ENCODE data around the gene ATP5MC2.
"Not testable (repeated sequence)": the region's sequence is repeated elsewhere in the genome, so short reads cannot be mapped to it uniquely, and the experiment has no call there.

Gene ATP5MC2

DNA sequence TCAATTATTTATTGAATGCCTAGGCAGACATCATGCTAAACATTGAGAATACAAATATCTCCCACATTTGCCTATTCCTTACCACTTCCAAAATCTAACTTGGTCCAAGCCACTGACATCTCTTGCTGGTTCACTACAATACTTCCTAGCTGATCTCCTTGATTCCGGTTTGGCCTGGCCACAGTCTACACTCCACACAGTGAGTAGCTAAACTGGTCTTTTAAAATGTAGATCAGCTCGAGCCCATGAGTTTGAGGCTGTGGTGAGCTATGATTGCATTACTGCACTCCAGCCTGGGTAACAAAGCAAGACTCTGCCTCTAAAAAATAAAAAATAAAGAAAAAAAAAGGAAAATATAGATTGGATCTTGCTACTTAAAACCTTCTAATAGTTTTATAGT is 7.6 kb upstream of the ATP5MC2 start:
- Histone ChIP-seq H3K36me3 (replicated peaks; ENCODE audit: low read depth, low read length) (no peaks in the 10 kb centered on the region), H3K27me3 (ENCODE audit: low read depth, low read length) (peaks cover 12% of the 10 kb centered on the region), H3K4me3 (ENCODE audit: low read length) (no peak overlapping the region), H3K9me3 (ENCODE audit: insufficient read depth, low read length) (no peaks in the 10 kb centered on the region), H3K9ac (ENCODE audit: low read length) (no peak overlapping the region), H4K20me1 (ENCODE audit: insufficient read depth, low read length) (no peaks in the 10 kb centered on the region), H3K4me1 (ENCODE audit: low read length) (no peaks in the 10 kb centered on the region), H3K79me2 (ENCODE audit: low read length) (no peaks in the 10 kb centered on the region), H3K27ac (ENCODE audit: low read length) (no peak overlapping the region), H2AFZ (ENCODE audit: low read depth, low read length) (no peak overlapping the region), H3K4me2 (ENCODE audit: low read length) (no peak overlapping the region)
- no peak for TF ChIP-seq EZH2phosphoT487 (IDR thresholded peaks at IDR 0.05; ENCODE audit: low read depth)
- TF ChIP-seq, protein P1, sequence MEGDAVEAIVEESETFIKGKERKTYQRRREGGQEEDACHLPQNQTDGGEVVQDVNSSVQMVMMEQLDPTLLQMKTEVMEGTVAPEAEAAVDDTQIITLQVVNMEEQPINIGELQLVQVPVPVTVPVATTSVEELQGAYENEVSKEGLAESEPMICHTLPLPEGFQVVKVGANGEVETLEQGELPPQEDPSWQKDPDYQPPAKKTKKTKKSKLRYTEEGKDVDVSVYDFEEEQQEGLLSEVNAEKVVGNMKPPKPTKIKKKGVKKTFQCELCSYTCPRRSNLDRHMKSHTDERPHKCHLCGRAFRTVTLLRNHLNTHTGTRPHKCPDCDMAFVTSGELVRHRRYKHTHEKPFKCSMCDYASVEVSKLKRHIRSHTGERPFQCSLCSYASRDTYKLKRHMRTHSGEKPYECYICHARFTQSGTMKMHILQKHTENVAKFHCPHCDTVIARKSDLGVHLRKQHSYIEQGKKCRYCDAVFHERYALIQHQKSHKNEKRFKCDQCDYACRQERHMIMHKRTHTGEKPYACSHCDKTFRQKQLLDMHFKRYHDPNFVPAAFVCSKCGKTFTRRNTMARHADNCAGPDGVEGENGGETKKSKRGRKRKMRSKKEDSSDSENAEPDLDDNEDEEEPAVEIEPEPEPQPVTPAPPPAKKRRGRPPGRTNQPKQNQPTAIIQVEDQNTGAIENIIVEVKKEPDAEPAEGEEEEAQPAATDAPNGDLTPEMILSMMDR (IDR thresholded peaks at IDR 0.05; ENCODE audit: low read depth, low read length), result no peak

DNA sequence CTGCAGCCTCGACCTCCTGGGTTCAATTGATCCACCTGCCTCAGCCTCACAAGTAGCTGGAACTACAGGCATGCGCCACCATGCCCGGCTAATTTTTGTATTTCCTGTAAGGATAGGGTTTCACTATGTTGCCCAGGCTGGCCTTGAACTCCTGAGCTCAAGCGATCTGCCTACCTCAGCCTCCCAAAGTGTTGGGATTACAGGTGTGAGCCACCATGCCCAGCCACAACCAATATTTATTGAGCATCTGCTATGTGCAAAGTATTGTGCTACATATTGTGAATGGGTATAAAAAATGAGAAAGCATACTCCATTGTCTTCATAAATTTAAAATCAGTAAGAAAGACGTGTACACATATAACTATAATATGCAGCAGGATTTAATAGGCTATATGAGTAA is 4.2 kb upstream of the ATP5MC2 start:
- H3K79me2 ChIP-seq (ENCODE audit: low read length); H3K4me3 ChIP-seq (ENCODE audit: low read length); H3K36me3 ChIP-seq (replicated peaks; ENCODE audit: low read depth, low read length); H4K20me1 ChIP-seq (ENCODE audit: insufficient read depth, low read length); H3K27ac ChIP-seq (ENCODE audit: low read length); H3K4me1 ChIP-seq (ENCODE audit: low read length); H3K9ac ChIP-seq (ENCODE audit: low read length); H3K4me2 ChIP-seq (ENCODE audit: low read length); H3K9me3 ChIP-seq (ENCODE audit: insufficient read depth, low read length); H2AFZ ChIP-seq (ENCODE audit: low read depth, low read length): not testable (repeated sequence)
- H3K27me3 ChIP-seq (ENCODE audit: low read depth, low read length), result peaks cover 25% of the 10 kb centered on the region

DNA sequence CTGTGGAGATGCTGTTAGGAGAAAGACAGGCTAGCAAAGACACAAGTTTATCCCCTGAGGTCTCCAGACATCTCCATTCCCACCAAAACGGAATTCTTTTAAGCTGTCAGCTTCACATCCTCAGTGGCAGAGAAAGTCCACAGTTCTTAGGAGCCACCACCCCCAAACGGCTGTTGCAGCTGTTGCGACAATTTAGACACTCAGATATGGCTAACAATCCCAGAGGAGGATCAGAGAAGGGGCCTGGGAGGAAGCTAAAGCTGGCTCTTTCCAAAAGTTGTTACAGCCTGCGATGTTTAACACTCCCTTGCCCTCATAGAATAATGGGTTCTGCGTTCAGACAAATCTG is 1.9 kb upstream of the ATP5MC2 start:
- peaks cover 18% of the 10 kb centered on the region for H3K36me3 ChIP-seq (replicated peaks; ENCODE audit: low read depth, low read length)
- H3K27ac ChIP-seq (ENCODE audit: low read length), result no peak overlapping the region
- H3K4me3 ChIP-seq (ENCODE audit: low read length), result peak overlapping the region; percentile 83
- peaks cover 23% of the 10 kb centered on the region for H3K79me2 ChIP-seq (ENCODE audit: low read length)
- TF ChIP-seq, protein P1 (IDR thresholded peaks at IDR 0.05; ENCODE audit: low read depth, low read length), result no peak
- TF ChIP-seq EZH2phosphoT487 (IDR thresholded peaks at IDR 0.05; ENCODE audit: low read depth), result no peak
- peak overlapping the region; percentile 93 for H3K4me2 ChIP-seq (ENCODE audit: low read length)
- no peaks in the 10 kb centered on the region for H4K20me1 ChIP-seq (ENCODE audit: insufficient read depth, low read length)
- peaks cover 25% of the 10 kb centered on the region for H3K27me3 ChIP-seq (ENCODE audit: low read depth, low read length)
- H3K4me1 ChIP-seq (ENCODE audit: low read length), result peaks cover 8% of the 10 kb centered on the region
- H2AFZ ChIP-seq (ENCODE audit: low read depth, low read length), result peak overlapping the region; percentile 99
- H3K9me3 ChIP-seq (ENCODE audit: insufficient read depth, low read length), result no peaks in the 10 kb centered on the region
- 0 out of 2 replicates have a peak overlapping the region, but pooled peaks have one; percentile 87 for H3K9ac ChIP-seq (ENCODE audit: low read length)

DNA sequence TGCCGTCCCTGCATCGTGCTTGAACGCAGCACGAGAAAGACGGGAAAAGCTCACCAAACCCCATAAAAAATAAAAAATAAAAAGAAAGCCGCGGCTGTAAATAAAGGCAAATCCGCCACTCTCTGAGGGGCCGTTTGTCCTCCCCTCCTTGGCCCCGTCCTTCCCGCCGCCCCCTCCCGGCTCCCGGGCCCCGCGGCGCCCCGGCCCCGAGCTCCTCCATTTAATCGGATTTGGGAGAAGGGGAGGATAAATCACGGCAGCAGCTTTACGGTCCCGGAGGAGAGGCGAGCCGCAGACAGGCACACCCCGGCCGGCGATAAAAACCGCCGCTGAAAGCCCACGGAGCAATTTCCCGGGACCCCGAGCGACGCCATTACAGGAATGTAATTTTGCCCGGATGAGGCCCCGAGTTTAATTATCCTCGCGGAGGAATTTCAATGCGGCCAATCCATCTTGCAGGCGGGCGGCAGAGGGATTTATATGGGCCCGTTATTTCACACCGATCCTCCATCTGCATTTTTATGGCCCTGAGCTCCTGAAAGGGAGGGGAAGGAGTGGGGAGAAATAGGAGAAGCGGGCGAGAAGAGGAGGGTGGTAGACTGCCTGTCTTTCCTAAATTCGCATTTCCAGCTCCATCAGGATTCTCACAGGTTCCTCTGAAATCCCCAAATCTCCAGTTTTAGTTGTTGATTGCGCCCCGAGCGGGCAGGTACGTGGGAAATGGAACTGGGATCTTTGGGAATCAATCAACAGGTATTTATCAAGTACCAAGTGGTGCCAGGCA is 1.3 kb upstream of the ATP5MC2 start:
- peak overlapping the region; percentile 99 for H2AFZ ChIP-seq (ENCODE audit: low read depth, low read length)
- TF ChIP-seq, protein P1 (IDR thresholded peaks at IDR 0.05; ENCODE audit: low read depth, low read length), result no peak
- TF ChIP-seq EZH2phosphoT487 (IDR thresholded peaks at IDR 0.05; ENCODE audit: low read depth), result no peak

More for the DNA sequence above, 1.3 kb upstream of the ATP5MC2 start:
- Histone ChIP-seq H3K9ac (ENCODE audit: low read length) (peak overlapping the region; percentile 87), H3K4me3 (ENCODE audit: low read length) (peak overlapping the region; percentile 83), H3K4me1 (ENCODE audit: low read length) (peaks cover 8% of the 10 kb centered on the region), H3K36me3 (replicated peaks; ENCODE audit: low read depth, low read length) (peaks cover 24% of the 10 kb centered on the region), H3K79me2 (ENCODE audit: low read length) (peaks cover 28% of the 10 kb centered on the region), H3K9me3 (ENCODE audit: insufficient read depth, low read length) (no peaks in the 10 kb centered on the region), H4K20me1 (ENCODE audit: insufficient read depth, low read length) (no peaks in the 10 kb centered on the region), H3K4me2 (ENCODE audit: low read length) (peak overlapping the region; percentile 93), H3K27me3 (ENCODE audit: low read depth, low read length) (peaks cover 25% of the 10 kb centered on the region), H3K27ac (ENCODE audit: low read length) (no peak overlapping the region)
